Neural progenitor cell (in vitro differentiated cells): ENCODE results near the gene ORMDL3. TPM values are rescaled to one million over a fixed set of nuclear protein-coding genes. Genes with fewer than 3 reads are reported as not detected.

Source experiments
- DNase-seq: peaks from one replicate; pipeline ENCODE4 v3.0.0-alpha.2; 2016; ENCODE audit warnings: low spot score
- H2AFZ ChIP-seq: fragments of 200-600 bp; sonication (generic); replicated peaks from 2 replicates; pipeline ENCODE4 v1.6.1; 2016; ENCODE audit warnings: antibody characterized with exemption
- H3F3A ChIP-seq: fragments of 200-600 bp; sonication (generic); 2 replicates; pipeline ENCODE4 v1.6.1; 2016; ENCODE audit warnings: antibody characterized with exemption, low read depth
- H3K27ac ChIP-seq: fragments of 200-600 bp; sonication (generic); 2 replicates; pipeline ENCODE4 v1.5.1; 2016; ENCODE audit warnings: mild to moderate bottlenecking
- H3K27me3 ChIP-seq: fragments of 200-600 bp; sonication (generic); 2 replicates; pipeline ENCODE4 v1.6.1; 2016; ENCODE audit warnings: mild to moderate bottlenecking, moderate library complexity
- H3K36me3 ChIP-seq: fragments of 200-600 bp; sonication (generic); 2 replicates; pipeline ENCODE4 v1.5.1; 2016
- H3K4me1 ChIP-seq: fragments of 200-600 bp; sonication (generic); 2 replicates; pipeline ENCODE4 v1.6.1; 2016; ENCODE audit warnings: mixed run types
- H3K4me2 ChIP-seq: fragments of 200-600 bp; sonication (generic); 2 replicates; pipeline ENCODE4 v1.6.1; 2016
- H3K4me3 ChIP-seq: fragments of 200-600 bp; sonication (generic); 2 replicates; pipeline ENCODE4 v1.5.1; 2016
- H3K79me2 ChIP-seq: fragments of 200-600 bp; sonication (generic); 2 replicates; pipeline ENCODE4 v1.6.1; 2016; ENCODE audit warnings: low read depth
- H3K9ac ChIP-seq: fragments of 200-600 bp; sonication (generic); 2 replicates; pipeline ENCODE4 v1.6.1; 2016
- H3K9me3 ChIP-seq: fragments of 200-600 bp; sonication (generic); 2 replicates; pipeline ENCODE4 v1.5.1; 2016; ENCODE audit warnings: low read depth
- H4K20me1 ChIP-seq: fragments of 200-600 bp; sonication (generic); 2 replicates; pipeline ENCODE4 v1.6.1; 2016; ENCODE audit warnings: low read depth
- H3K27ac Mint-ChIP-seq: 3 replicates; pipeline ENCODE4 v1.8.0; 2021; ENCODE audit warnings: mixed read lengths
- H3K27me3 Mint-ChIP-seq: 2 replicates; pipeline ENCODE4 v1.8.0; 2022; ENCODE audit warnings: low read depth, mild to moderate bottlenecking, inconsistent platforms, moderate library complexity, mixed read lengths; ENCODE audit not compliant: insufficient read depth
- H3K36me3 Mint-ChIP-seq: 3 replicates; pipeline ENCODE4 v1.8.0; 2021; ENCODE audit warnings: mixed read lengths
- H3K4me1 Mint-ChIP-seq: 3 replicates; pipeline ENCODE4 v1.8.0; 2021; ENCODE audit warnings: mixed read lengths
- H3K4me3 Mint-ChIP-seq: 3 replicates; pipeline ENCODE4 v1.8.0; 2021; ENCODE audit warnings: mild to moderate bottlenecking, moderate library complexity, mixed read lengths
- H3K9me3 Mint-ChIP-seq: 3 replicates; pipeline ENCODE4 v1.8.0; 2020; ENCODE audit warnings: mixed read lengths
- EZH2 ChIP-seq: fragments of 200-600 bp; sonication (generic); IDR thresholded peaks from 2 replicates; pipeline ENCODE4 v1.6.1; 2017; ENCODE audit warnings: antibody characterized with exemption, mild to moderate bottlenecking, moderate library complexity
- EZH2phosphoT487 ChIP-seq: fragments of 200-600 bp; sonication (generic); IDR thresholded peaks from 2 replicates; pipeline ENCODE4 v1.6.1; 2017; ENCODE audit warnings: antibody characterized with exemption
- total RNA-seq: library from RNA; depleted of rRNA; stranded (reverse); fragments of >200 nt; gene quantifications from 2 replicates; pipeline ENCODE4 v1.2.3, GENCODE V29; 2015; ENCODE audit warnings: low replicate concordance
- TF ChIP-seq, protein P1 (sequence below): fragments of 200-600 bp; sonication (generic); IDR thresholded peaks from 2 replicates; pipeline ENCODE4 v1.5.1; 2017; ENCODE audit warnings: antibody characterized with exemption, mild to moderate bottlenecking

The ORMDL3 gene
- total RNA-seq, 1 donor from 2014 or later = 29.3 TPM

DNA sequence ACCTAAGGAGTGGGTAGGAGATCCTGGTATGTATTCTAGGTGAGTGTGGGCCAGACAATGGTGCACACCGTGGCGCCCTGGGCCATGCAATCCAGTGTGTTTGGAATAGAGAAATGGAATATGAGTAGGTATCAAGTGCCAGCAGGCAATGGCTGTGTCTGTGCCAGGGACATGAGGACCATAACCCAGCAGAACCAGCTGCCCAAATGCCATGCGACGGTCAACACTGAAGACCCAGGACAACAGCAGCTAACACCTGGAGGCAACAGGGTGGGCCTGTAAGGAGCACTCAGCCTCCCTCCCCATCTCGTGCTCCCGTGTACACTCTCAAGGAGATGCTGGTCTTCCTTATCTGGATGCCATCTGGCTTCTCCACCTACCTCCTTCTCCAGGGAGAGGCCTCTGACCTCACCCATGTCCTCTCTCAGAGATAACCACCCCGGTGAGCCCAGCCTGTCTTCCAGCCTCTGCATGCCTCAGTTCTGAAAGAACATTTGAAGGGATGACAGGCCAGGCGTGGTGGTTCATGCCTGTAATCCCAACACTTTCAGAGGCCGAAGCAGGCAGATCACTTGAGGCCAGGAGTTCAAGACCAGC lies 8.2 kb downstream of the ORMDL3 start:
- no peaks in the 10 kb centered on the region for H3K9me3 Mint-ChIP-seq
- Histone ChIP-seq H2AFZ (no peak overlapping the region), H3F3A (no peaks in the 10 kb centered on the region), H3K27ac (no peak overlapping the region), H3K4me3 (no peak overlapping the region), H3K36me3 (no peaks in the 10 kb centered on the region), H3K9me3 (no peaks in the 10 kb centered on the region), H4K20me1 (peaks cover 2% of the 10 kb centered on the region), H3K4me1 (peaks cover 2% of the 10 kb centered on the region), H3K79me2 (no peaks in the 10 kb centered on the region), H3K9ac (no peak overlapping the region), H3K27me3 (no peaks in the 10 kb centered on the region), H3K4me2 (no peak overlapping the region)
- no peak overlapping the region for H3K4me3 Mint-ChIP-seq
- no peak overlapping the region for H3K27ac Mint-ChIP-seq
- no peak for DNase-seq
- H3K4me1 Mint-ChIP-seq = peaks cover 1% of the 10 kb centered on the region
- H3K27me3 Mint-ChIP-seq = no peaks in the 10 kb centered on the region
- TF ChIP-seq EZH2phosphoT487 (no peak), EZH2 (no peak)
- TF ChIP-seq, protein P1, sequence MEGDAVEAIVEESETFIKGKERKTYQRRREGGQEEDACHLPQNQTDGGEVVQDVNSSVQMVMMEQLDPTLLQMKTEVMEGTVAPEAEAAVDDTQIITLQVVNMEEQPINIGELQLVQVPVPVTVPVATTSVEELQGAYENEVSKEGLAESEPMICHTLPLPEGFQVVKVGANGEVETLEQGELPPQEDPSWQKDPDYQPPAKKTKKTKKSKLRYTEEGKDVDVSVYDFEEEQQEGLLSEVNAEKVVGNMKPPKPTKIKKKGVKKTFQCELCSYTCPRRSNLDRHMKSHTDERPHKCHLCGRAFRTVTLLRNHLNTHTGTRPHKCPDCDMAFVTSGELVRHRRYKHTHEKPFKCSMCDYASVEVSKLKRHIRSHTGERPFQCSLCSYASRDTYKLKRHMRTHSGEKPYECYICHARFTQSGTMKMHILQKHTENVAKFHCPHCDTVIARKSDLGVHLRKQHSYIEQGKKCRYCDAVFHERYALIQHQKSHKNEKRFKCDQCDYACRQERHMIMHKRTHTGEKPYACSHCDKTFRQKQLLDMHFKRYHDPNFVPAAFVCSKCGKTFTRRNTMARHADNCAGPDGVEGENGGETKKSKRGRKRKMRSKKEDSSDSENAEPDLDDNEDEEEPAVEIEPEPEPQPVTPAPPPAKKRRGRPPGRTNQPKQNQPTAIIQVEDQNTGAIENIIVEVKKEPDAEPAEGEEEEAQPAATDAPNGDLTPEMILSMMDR = no peak
- peaks cover 15% of the 10 kb centered on the region for H3K36me3 Mint-ChIP-seq

DNA sequence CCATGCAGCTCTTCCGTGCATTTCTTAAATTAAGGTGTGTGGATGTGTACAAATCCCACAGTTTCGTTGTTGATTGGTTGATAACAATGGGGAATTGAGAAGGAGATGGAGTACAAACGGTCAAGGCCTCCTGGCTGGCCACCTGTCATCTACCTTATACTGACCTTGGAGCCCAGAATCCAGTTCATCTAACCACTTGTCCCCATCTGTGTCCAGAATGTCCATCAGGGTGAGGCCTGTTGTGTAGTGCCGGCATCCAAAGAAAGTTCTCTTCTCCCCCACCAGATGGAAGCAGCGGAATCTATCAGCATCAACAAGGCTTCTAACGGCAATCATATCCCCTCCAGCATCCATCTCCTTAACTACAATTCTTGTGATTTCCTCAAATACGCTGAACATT lies 10.5 kb downstream of the ORMDL3 start:
- Mint-ChIP-seq H3K27me3 (no peaks in the 10 kb centered on the region), H3K4me1 (no peaks in the 10 kb centered on the region), H3K27ac (no peak overlapping the region), H3K4me3 (no peak overlapping the region), H3K36me3 (peaks cover 8% of the 10 kb centered on the region), H3K9me3 (no peaks in the 10 kb centered on the region)
- Histone ChIP-seq H3F3A (no peaks in the 10 kb centered on the region), H3K9me3 (no peaks in the 10 kb centered on the region), H3K4me1 (no peaks in the 10 kb centered on the region), H2AFZ (no peak overlapping the region), H3K4me2 (no peak overlapping the region), H3K79me2 (no peaks in the 10 kb centered on the region), H3K9ac (no peak overlapping the region), H3K4me3 (no peak overlapping the region), H3K36me3 (no peaks in the 10 kb centered on the region), H4K20me1 (no peaks in the 10 kb centered on the region), H3K27ac (no peak overlapping the region), H3K27me3 (no peaks in the 10 kb centered on the region)
- no peak for TF ChIP-seq EZH2
- TF ChIP-seq, protein P1 = peak; percentile 25
- no peak for DNase-seq

DNA sequence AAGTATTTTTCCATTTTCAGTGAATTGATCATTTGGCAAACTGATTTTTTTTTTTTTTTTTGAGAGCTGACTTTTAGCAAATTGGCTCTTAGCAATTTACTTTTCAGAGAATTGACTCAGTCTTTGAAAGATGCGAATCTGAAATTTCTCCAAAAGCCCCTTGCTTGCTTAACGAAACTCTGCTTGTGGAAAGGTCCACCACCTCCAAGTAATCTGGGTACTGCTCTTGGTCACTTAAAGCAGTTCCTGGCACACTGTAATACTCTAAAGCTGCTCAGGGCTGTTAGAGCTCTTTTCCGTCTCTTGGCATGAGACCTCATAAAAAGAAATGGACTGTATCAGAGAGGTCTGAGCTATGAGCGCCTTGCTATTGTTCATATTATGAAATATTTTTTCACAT lies 11.8 kb downstream of the ORMDL3 start:
- H3K27ac Mint-ChIP-seq = no peak overlapping the region
- H3K4me1 ChIP-seq = no peaks in the 10 kb centered on the region
- no peak overlapping the region for H2AFZ ChIP-seq
- no peak overlapping the region for H3K9ac ChIP-seq
- no peak overlapping the region for H3K4me3 Mint-ChIP-seq
- H3K9me3 ChIP-seq = no peaks in the 10 kb centered on the region
- H3K4me3 ChIP-seq = no peak overlapping the region
- no peaks in the 10 kb centered on the region for H3K27me3 ChIP-seq
- DNase-seq = no peak
- H3K4me1 Mint-ChIP-seq = no peaks in the 10 kb centered on the region
- no peaks in the 10 kb centered on the region for H3K36me3 ChIP-seq
- no peaks in the 10 kb centered on the region for H3K27me3 Mint-ChIP-seq
- no peaks in the 10 kb centered on the region for H3K9me3 Mint-ChIP-seq
- no peaks in the 10 kb centered on the region for H4K20me1 ChIP-seq
- TF ChIP-seq EZH2 (no peak), EZH2phosphoT487 (no peak)
- TF ChIP-seq, protein P1 = no peak
- no peak overlapping the region for H3K27ac ChIP-seq
- H3K79me2 ChIP-seq = no peaks in the 10 kb centered on the region
- H3K36me3 Mint-ChIP-seq = peaks cover 8% of the 10 kb centered on the region
- H3F3A ChIP-seq = no peaks in the 10 kb centered on the region
- no peak overlapping the region for H3K4me2 ChIP-seq
